HCT116 (cell line): ENCODE results near the gene LCLAT1. TPM values are rescaled to one million over a fixed set of nuclear protein-coding genes. Genes with fewer than 3 reads are reported as not detected.

Experiments used
- ATAC-seq: fragments of 200-7000 bp; cut with Tn5 transposase; 2 replicates; pipeline ENCODE4 v1.9.1; 2020; ENCODE audit warnings: mild to moderate bottlenecking, moderate library complexity
- BruUV-seq: library from RNA; stranded (reverse); fragments of 400-500 nt; replicated peaks from 2 replicates; lab custom pipeline; 2021; lab: Mats Ljungman, UMichigan
- CTCF ChIA-PET: fragments of 300-600 bp; sonication (Branson Sonifier 250); formaldehyde crosslinking; loops from one replicate; lab custom pipeline; 2021; ENCODE audit warnings: antibody characterized with exemption; lab: Charles Lee
- POLR2A ChIA-PET: fragments of 300-600, 350-600 bp; sonication (Branson Sonifier 250); formaldehyde crosslinking; loops from one replicate; lab custom pipeline; 2021; ENCODE audit warnings: antibody characterized with exemption; lab: Charles Lee
- RAD21 ChIA-PET, 2 experiments: fragments of 300-600 bp; sonication (Branson Sonifier 250); formaldehyde crosslinking; loops; one replicate each; lab custom pipeline; 2023; ENCODE audit warnings: low total read pairs in 2 of 2; ENCODE audit not compliant: uncharacterized antibody in 2 of 2, unreplicated experiment in 2 of 2, low non-redundant PET in 1 of 2; lab: Charles Lee
- DNase-seq: peaks from one replicate; pipeline ENCODE4 v3.0.0-alpha.2; 2010; ENCODE audit warnings: low read depth, low spot score
- H2AFZ ChIP-seq: fragments of 200-600 bp; shearing (Covaris generic), sonication (generic); 2 replicates; pipeline ENCODE4 v1.6.1; 2017; ENCODE audit warnings: low read depth, mixed run types, mixed read lengths, antibody characterized with exemption, low read length; ENCODE audit not compliant: poor library complexity, severe bottlenecking
- H3K27ac ChIP-seq: 2 replicates; pipeline ENCODE4 v1.5.1; 2012; ENCODE audit warnings: low read depth, low read length
- H3K27me3 ChIP-seq: fragments of 200-600 bp; sonication (generic); 2 replicates; pipeline ENCODE4 v1.6.1; 2016; ENCODE audit warnings: mixed run types, low read length, mixed read lengths; ENCODE audit not compliant: insufficient read depth
- H3K36me3 ChIP-seq, 2 experiments: fragments of 200-500 bp in 1 of 2; fragments of 200-600 bp in 1 of 2; sonication (Bioruptor generic) in 1 of 2; sonication (generic) in 1 of 2; 2 replicates each; pipeline versions ENCODE4 v1.5.1 to v1.6.1; 2014 to 2016; ENCODE audit warnings: low read length in 2 of 2, inconsistent platforms in 1 of 2, mixed read lengths in 1 of 2, mixed run types in 1 of 2; ENCODE audit not compliant: insufficient read depth in 2 of 2, control insufficient read depth in 1 of 2
- H3K4me1 ChIP-seq, 2 experiments: fragments of 200-600 bp in 1 of 2; sonication (generic) in 1 of 2; 2 replicates each; pipeline versions ENCODE4 v1.5.1 to v1.6.1; 2012 to 2017; ENCODE audit warnings: low read length in 2 of 2, inconsistent platforms in 1 of 2, mild to moderate bottlenecking in 1 of 2, mixed read lengths in 1 of 2, mixed run types in 1 of 2, moderate library complexity in 1 of 2; ENCODE audit not compliant: insufficient read depth in 2 of 2, control insufficient read depth in 1 of 2
- H3K4me2 ChIP-seq: fragments of 200-600 bp; sonication (generic); 2 replicates; pipeline ENCODE4 v1.6.1; 2017; ENCODE audit warnings: mixed run types, low read length, mixed read lengths
- H3K4me3 ChIP-seq, 2 experiments: fragments of 200-600 bp in 1 of 2; sonication (generic) in 1 of 2; replicated peaks in 1 of 2; 2 replicates each; pipeline ENCODE4 v1.5.1; 2011 to 2016; ENCODE audit warnings: low read length in 2 of 2, control low read depth in 1 of 2, low read depth in 1 of 2, mild to moderate bottlenecking in 1 of 2, mixed read lengths in 1 of 2, mixed run types in 1 of 2
- H3K79me2 ChIP-seq: fragments of 200-600 bp; sonication (generic); 2 replicates; pipeline ENCODE4 v1.6.1; 2017; ENCODE audit warnings: mild to moderate bottlenecking, mixed run types, low read length, moderate library complexity, mixed read lengths; ENCODE audit not compliant: insufficient read depth
- H3K9ac ChIP-seq: fragments of 200-600 bp; sonication (generic); 2 replicates; pipeline ENCODE4 v1.6.1; 2016; ENCODE audit warnings: low read length, mixed read lengths
- H3K9me2 ChIP-seq: fragments of 200-600 bp; sonication (generic), shearing (Covaris generic); 2 replicates; pipeline ENCODE4 v1.6.1; 2017; ENCODE audit warnings: mixed run types, mild to moderate bottlenecking, moderate library complexity; ENCODE audit not compliant: insufficient read depth
- H3K9me3 ChIP-seq, 2 experiments: fragments of 200-500 bp in 1 of 2; fragments of 200-600 bp in 1 of 2; sonication (Bioruptor generic) in 1 of 2; sonication (generic) in 1 of 2; 2 replicates each; pipeline ENCODE4 v1.6.1; 2014 to 2017; ENCODE audit warnings: low read length in 2 of 2, mixed read lengths in 2 of 2, inconsistent platforms in 1 of 2, low read depth in 1 of 2, mild to moderate bottlenecking in 1 of 2, mixed run types in 1 of 2, moderate library complexity in 1 of 2; ENCODE audit not compliant: control insufficient read depth in 1 of 2, insufficient read depth in 1 of 2
- H4K20me1 ChIP-seq: fragments of 200-600 bp; sonication (generic), shearing (Covaris generic); 2 replicates; pipeline ENCODE4 v1.6.1; 2017; ENCODE audit warnings: mixed run types, mild to moderate bottlenecking, moderate library complexity; ENCODE audit not compliant: insufficient read depth
- ATF3 ChIP-seq: IDR thresholded peaks from 2 replicates; pipeline ENCODE4 v1.6.1; 2012
- CEBPB ChIP-seq: IDR thresholded peaks from 2 replicates; pipeline ENCODE4 v1.6.1; 2012; ENCODE audit warnings: low read depth
- EGR1 ChIP-seq: IDR thresholded peaks from 2 replicates; pipeline ENCODE4 v1.6.1; 2012; ENCODE audit warnings: low read depth
- ELF1 ChIP-seq: IDR thresholded peaks from 2 replicates; pipeline ENCODE4 v1.6.1; 2012; ENCODE audit warnings: low read depth, borderline replicate concordance
- EZH2 ChIP-seq: fragments of 200-600 bp; sonication (generic); IDR thresholded peaks from 2 replicates; pipeline ENCODE4 v1.6.1; 2017; ENCODE audit warnings: antibody characterized with exemption, mixed run types
- EZH2phosphoT487 ChIP-seq: fragments of 200-600 bp; IDR thresholded peaks from 2 replicates; pipeline ENCODE4 v1.6.1; 2018; ENCODE audit warnings: antibody characterized with exemption, borderline replicate concordance
- FOSL1 ChIP-seq: IDR thresholded peaks from 2 replicates; pipeline ENCODE4 v1.6.1; 2012; ENCODE audit warnings: low read depth
- JUND ChIP-seq: IDR thresholded peaks from 2 replicates; pipeline ENCODE4 v1.6.1; 2012
- POLR2A ChIP-seq: IDR thresholded peaks from 2 replicates; pipeline ENCODE4 v1.7.0; 2011; ENCODE audit warnings: borderline replicate concordance; ENCODE audit not compliant: insufficient read depth, insufficient read length; ENCODE audit errors: extremely low read depth
- POLR2AphosphoS5 ChIP-seq: IDR thresholded peaks from 2 replicates; pipeline ENCODE4 v1.6.1; 2011; ENCODE audit warnings: mild to moderate bottlenecking, low read depth, low read length, moderate library complexity
- SIN3A ChIP-seq: IDR thresholded peaks from 2 replicates; pipeline ENCODE4 v1.6.1; 2012; ENCODE audit warnings: low read depth
- SP1 ChIP-seq: IDR thresholded peaks from 2 replicates; pipeline ENCODE4 v1.6.1; 2012; ENCODE audit warnings: low read depth
- SRF ChIP-seq: IDR thresholded peaks from 2 replicates; pipeline ENCODE4 v1.6.1; 2012; ENCODE audit warnings: low read depth
- TCF7L2 ChIP-seq: IDR thresholded peaks from 2 replicates; pipeline ENCODE4 v1.7.0; 2011; ENCODE audit warnings: borderline replicate concordance, inconsistent platforms; ENCODE audit not compliant: insufficient read depth, insufficient read length; ENCODE audit errors: extremely low read depth
- YY1 ChIP-seq: IDR thresholded peaks from 2 replicates; pipeline ENCODE4 v1.6.1; 2011; ENCODE audit warnings: low read length, low read depth, moderate library complexity, mild to moderate bottlenecking; ENCODE audit not compliant: insufficient replicate concordance; ENCODE audit errors: extremely low read depth
- ZFX ChIP-seq: fragments of 450-650 bp; IDR thresholded peaks from 2 replicates; pipeline ENCODE4 v1.6.1; 2017
- ZNF274 ChIP-seq: fragments of 200-500 bp; sonication (Bioruptor generic); IDR thresholded peaks from 2 replicates; pipeline ENCODE4 v1.6.1; 2014; ENCODE audit warnings: mild to moderate bottlenecking, low read depth, low read length, inconsistent platforms
- intact Hi-C: fragments of 100-400 bp; cut with micrococcal nuclease; formaldehyde crosslinking; loops from 2 replicates; pipeline ENCODE4 v1.10.0; 2022
- total RNA-seq: library from RNA; stranded (reverse); gene quantifications from one replicate; pipeline ENCODE4 v1.2.1, GENCODE V29; 2021; ENCODE audit not compliant: unreplicated experiment
- TF ChIP-seq, protein P1 (sequence below): IDR thresholded peaks from 2 replicates; pipeline ENCODE4 v1.6.1; 2011; ENCODE audit warnings: mild to moderate bottlenecking, low read length, moderate library complexity; ENCODE audit not compliant: insufficient replicate concordance; ENCODE audit errors: extremely low read depth

The LCLAT1 gene
- total RNA-seq, 1 experiment from 2014 or later: 36.2 TPM

DNA sequence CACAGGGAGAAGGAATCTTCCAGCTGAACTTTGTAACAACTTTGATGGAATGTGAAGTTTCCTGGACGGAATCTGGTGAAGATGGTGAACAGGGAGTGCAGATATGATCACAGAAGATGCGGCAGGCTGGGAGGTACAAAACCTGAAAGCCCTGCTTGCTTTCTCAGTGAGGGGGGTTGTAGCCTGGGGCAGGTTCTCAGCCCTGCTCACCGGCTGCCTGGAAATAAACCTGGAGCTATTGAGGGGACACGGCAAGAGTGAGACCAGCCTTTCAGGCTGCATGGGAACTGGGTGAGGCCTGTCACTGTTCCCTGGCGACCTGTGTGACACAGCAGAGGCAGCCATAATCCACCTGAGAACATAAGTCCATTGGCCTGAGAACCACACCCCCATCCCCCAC, 174.8 kb downstream of the LCLAT1 start:
- POLR2A ChIA-PET: no interaction called here

GRCh38 chr2:30622452-30622851, 175.4 kb downstream of the LCLAT1 start:
- POLR2A ChIA-PET: no interaction called here
- DNase-seq (no peak), ATAC-seq (no peak)
- no peaks in the 10 kb centered on the region for H3K27me3 ChIP-seq
- TF ChIP-seq ATF3 (no peak), SIN3A (no peak), ZFX (no peak), FOSL1 (no peak), EZH2 (no peak), SP1 (no peak), POLR2AphosphoS5 (no peak), POLR2A (no peak), ELF1 (no peak), CEBPB (no peak), EGR1 (no peak), TCF7L2 (no peak)
- TF ChIP-seq, protein P1, sequence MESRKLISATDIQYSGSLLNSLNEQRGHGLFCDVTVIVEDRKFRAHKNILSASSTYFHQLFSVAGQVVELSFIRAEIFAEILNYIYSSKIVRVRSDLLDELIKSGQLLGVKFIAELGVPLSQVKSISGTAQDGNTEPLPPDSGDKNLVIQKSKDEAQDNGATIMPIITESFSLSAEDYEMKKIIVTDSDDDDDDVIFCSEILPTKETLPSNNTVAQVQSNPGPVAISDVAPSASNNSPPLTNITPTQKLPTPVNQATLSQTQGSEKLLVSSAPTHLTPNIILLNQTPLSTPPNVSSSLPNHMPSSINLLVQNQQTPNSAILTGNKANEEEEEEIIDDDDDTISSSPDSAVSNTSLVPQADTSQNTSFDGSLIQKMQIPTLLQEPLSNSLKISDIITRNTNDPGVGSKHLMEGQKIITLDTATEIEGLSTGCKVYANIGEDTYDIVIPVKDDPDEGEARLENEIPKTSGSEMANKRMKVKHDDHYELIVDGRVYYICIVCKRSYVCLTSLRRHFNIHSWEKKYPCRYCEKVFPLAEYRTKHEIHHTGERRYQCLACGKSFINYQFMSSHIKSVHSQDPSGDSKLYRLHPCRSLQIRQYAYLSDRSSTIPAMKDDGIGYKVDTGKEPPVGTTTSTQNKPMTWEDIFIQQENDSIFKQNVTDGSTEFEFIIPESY: no peak
- H3K9me3 ChIP-seq: no peaks in the 10 kb centered on the region
- H3K9ac ChIP-seq: no peak overlapping the region
- no peak overlapping the region for H3K27ac ChIP-seq
- RAD21 ChIA-PET: no interaction called here
- H3K4me3 ChIP-seq: no peak overlapping the region
- intact Hi-C loops: no loop called here
- H3K4me2 ChIP-seq: no peak overlapping the region
- no peaks in the 10 kb centered on the region for H3K36me3 ChIP-seq
- H4K20me1 ChIP-seq: no peaks in the 10 kb centered on the region
- H3K79me2 ChIP-seq: no peaks in the 10 kb centered on the region
- no peaks in the 10 kb centered on the region for H3K4me1 ChIP-seq
- no peaks in the 10 kb centered on the region for H3K9me2 ChIP-seq
- H2AFZ ChIP-seq: no peak overlapping the region
- no TSS peak for BruUV-seq
- CTCF ChIA-PET: no interaction called here

More for the DNA sequence above, 174.8 kb downstream of the LCLAT1 start:
- ChIA-PET RAD21 (no interaction called here), CTCF (no interaction called here)
- H3K9me3 ChIP-seq: no peaks in the 10 kb centered on the region
- H3K27me3 ChIP-seq: no peaks in the 10 kb centered on the region
- no TSS peak for BruUV-seq
- H4K20me1 ChIP-seq: no peaks in the 10 kb centered on the region
- H3K4me1 ChIP-seq: no peaks in the 10 kb centered on the region
- no peak overlapping the region for H3K4me2 ChIP-seq
- DNase-seq (no peak), ATAC-seq (no peak)
- no peaks in the 10 kb centered on the region for H3K79me2 ChIP-seq
- TF ChIP-seq, protein P1: no peak
- TF ChIP-seq SRF (no peak), YY1 (no peak), CEBPB (no peak), EZH2 (no peak), ZNF274 (no peak), JUND (no peak), EZH2phosphoT487 (no peak), SP1 (no peak), FOSL1 (no peak)
- H2AFZ ChIP-seq: no peak overlapping the region
- no peaks in the 10 kb centered on the region for H3K36me3 ChIP-seq
- H3K4me3 ChIP-seq: no peak overlapping the region
- intact Hi-C loops: no loop called here
- H3K27ac ChIP-seq: no peak overlapping the region
- no peaks in the 10 kb centered on the region for H3K9me2 ChIP-seq
- no peak overlapping the region for H3K9ac ChIP-seq
